Lung (tissue), 12 donors: ENCODE data around the gene DAZAP1. TPM values are rescaled to one million over a fixed set of nuclear protein-coding genes. Genes with fewer than 3 reads are reported as not detected.

ENCODE experiments used
- ATAC-seq: fragments of 200-7000 bp; cut with Tn5 transposase; one replicate; pipeline ENCODE4 v1.9.1; 2020; ENCODE audit warnings: moderate number of reproducible peaks; ENCODE audit not compliant: insufficient read depth, low FRiP score
- DNase-seq, 3 donors: peaks; one replicate each; pipeline ENCODE4 v3.0.0-alpha.2; 2013 to 2017
- H3K27ac ChIP-seq, 2 donors: one replicate each; pipeline ENCODE4 v1.5.1; 2013; ENCODE audit warnings: mild to moderate bottlenecking in 2 of 2, moderate library complexity in 2 of 2, control low read depth in 1 of 2, inconsistent platforms in 1 of 2, low read depth in 1 of 2, low read length in 1 of 2
- H3K27me3 ChIP-seq, 3 donors: one replicate each; pipeline ENCODE4 v1.5.1; 2013; ENCODE audit warnings: low read length in 2 of 3; ENCODE audit not compliant: control insufficient read depth in 3 of 3, insufficient read depth in 3 of 3
- H3K36me3 ChIP-seq, 4 donors: one replicate each; pipeline ENCODE4 v1.5.1; 2013; ENCODE audit warnings: low read length in 4 of 4, mild to moderate bottlenecking in 1 of 4, moderate library complexity in 1 of 4; ENCODE audit not compliant: control insufficient read depth in 4 of 4, insufficient read depth in 4 of 4
- H3K4me1 ChIP-seq, 5 donors: one replicate each; pipeline ENCODE4 v1.5.1; 2013; ENCODE audit warnings: low read length in 5 of 5, mild to moderate bottlenecking in 2 of 5, moderate library complexity in 1 of 5; ENCODE audit not compliant: control insufficient read depth in 5 of 5, insufficient read depth in 5 of 5
- H3K4me3 ChIP-seq: one replicate; pipeline ENCODE4 v1.5.1; 2013; ENCODE audit warnings: mild to moderate bottlenecking, control low read depth, moderate library complexity
- H3K9ac ChIP-seq, 2 donors: one replicate each; pipeline ENCODE4 v1.5.1; 2013; ENCODE audit warnings: low read length in 2 of 2, control low read depth in 1 of 2; ENCODE audit not compliant: insufficient read depth in 1 of 2
- H3K9me3 ChIP-seq, 4 donors: one replicate each; pipeline ENCODE4 v1.5.1; 2013; ENCODE audit warnings: low read length in 3 of 4, mild to moderate bottlenecking in 1 of 4, moderate library complexity in 1 of 4; ENCODE audit not compliant: control insufficient read depth in 4 of 4, insufficient read depth in 3 of 4
- CTCF ChIP-seq: IDR thresholded peaks from 2 replicates; pipeline ENCODE4 v1.5.1; 2012; ENCODE audit warnings: mild to moderate bottlenecking; ENCODE audit errors: control extremely low read depth, extremely low read depth
- WGBS, 2 donors: extraction: QIAGEN DNeasy Blood & Tissue Kit; methylation state at CpG; one replicate each; pipeline ENCODE4 v1.1.7; 2013; 5-methylcytosine and 5-hydroxymethylcytosine counted together
- polyA plus RNA-seq, 2 donors: library from polyadenylated mRNA; stranded (reverse); fragments of 200-250 nt; gene quantifications; one replicate each; pipeline ENCODE4 v1.2.1, GENCODE V29; 2013
- total RNA-seq, 2 donors: library from RNA; depleted of rRNA in 1 of 2; stranded (reverse); fragments of >200 nt in 1 of 2; gene quantifications; one replicate each; pipeline ENCODE4 v1.2.1, GENCODE V29; 2014 to 2021
- donor health status: control.
- donor health status: control.
- donor health status: Bipolar disorder and iron deficiency.
- donor health status: healthy.
- donor health status: DM: yes; HTN: yes; CAD: no.

Gene DAZAP1
- total and polyA plus RNA-seq, 4 donors = 61.4 to 125 (median 80.1) TPM

GRCh38 chr19:1453525-1454364 is 46.4 kb downstream of the DAZAP1 start:
- H3K36me3 ChIP-seq = no peaks in the 10 kb centered on the region
- no peak overlapping the region for H3K9ac ChIP-seq
- ATAC-seq (no peak), DNase-seq (peak in 1 of 3 donors; percentile 46)
- peaks cover 15 to 77% (median 32%) of the 10 kb centered on the region in 3 donors for H3K27me3 ChIP-seq
- 20 to 36% methylated on average over 33 of the region's 33 CpGs for WGBS, 2 donors
- H3K4me3 ChIP-seq = no peak overlapping the region
- peaks cover 0 to 3% (median 0%) of the 10 kb centered on the region in 4 donors for H3K9me3 ChIP-seq
- no peak overlapping the region for H3K27ac ChIP-seq
- H3K4me1 ChIP-seq = peaks cover 0 to 16% (median 0%) of the 10 kb centered on the region in 5 donors
- no peak for TF ChIP-seq CTCF

- WGBS, 2 donors = 1 to 3% methylated on average over 22 of the region's 22 CpGs
- Histone ChIP-seq H3K4me3 (no peak overlapping the region), H3K9ac (no peak overlapping the region), H3K27me3 (peaks cover 15 to 72% (median 27%) of the 10 kb centered on the region in 3 donors), H3K36me3 (no peaks in the 10 kb centered on the region), H3K4me1 (peaks cover 0 to 16% (median 0%) of the 10 kb centered on the region in 5 donors), H3K27ac (no peak overlapping the region), H3K9me3 (peaks cover 0 to 3% (median 0%) of the 10 kb centered on the region in 4 donors)
- ATAC-seq (no peak), DNase-seq (no peak)
- TF ChIP-seq CTCF = no peak
These were observed 47.6 kb downstream of the DAZAP1 start for GRCh38 chr19:1455002-1455335.

GRCh38 chr19:1455336-1456120 is 48.1 kb downstream of the DAZAP1 start:
- peaks cover 15 to 68% (median 23%) of the 10 kb centered on the region in 3 donors for H3K27me3 ChIP-seq
- 5 to 6% methylated on average over 37 to 42 of the region's 42 CpGs for WGBS, 2 donors
- no peak overlapping the region for H3K4me3 ChIP-seq
- H3K36me3 ChIP-seq = no peaks in the 10 kb centered on the region
- ATAC-seq = peak; percentile 31
- H3K27ac ChIP-seq = no peak overlapping the region
- H3K4me1 ChIP-seq = peaks cover 0 to 16% (median 0%) of the 10 kb centered on the region in 5 donors
- no peak overlapping the region for H3K9ac ChIP-seq
- no peak for TF ChIP-seq CTCF
- peak in 1 of 3 donors; percentile 50 for DNase-seq
- H3K9me3 ChIP-seq = peaks cover 0 to 3% (median 0%) of the 10 kb centered on the region in 4 donors
